Measurements from ENCODE around the gene TFF1.

Gene TFF1

GRCh38 chr21:42353623-42354022, 12.7 kb downstream of the TFF1 start:
- Histone ChIP-seq H3K4me3 (ENCODE audit: insufficient read depth in 1 of 2, low read depth in 1 of 2, low read length in 2 of 2) (no peak overlapping the region), H3K79me1 (replicated peaks; ENCODE audit: low read length, poor library complexity, severe bottlenecking) (no peaks in the 10 kb centered on the region), H2BK12ac (ENCODE audit: low read length in 2 of 2) (no peak overlapping the region), H2AFZ (ENCODE audit: low read depth, low read length) (no peak overlapping the region), H3K4me1 (ENCODE audit: control insufficient read depth, insufficient read depth, low read depth, low read length) (peaks cover 4% of the 10 kb centered on the region), H3K9me3 (ENCODE audit: control insufficient read depth, low read length) (peaks cover 6% of the 10 kb centered on the region), H3K9ac (ENCODE audit: low read length) (no peak overlapping the region), H2BK5ac (ENCODE audit: low read depth, low read length, poor library complexity, severe bottlenecking) (no peak overlapping the region), H2BK120ac (ENCODE audit: low read depth, low read length) (no peak overlapping the region), H3K4ac (ENCODE audit: low read depth in 1 of 2, low read length in 2 of 2) (no peak overlapping the region), H3K14ac (ENCODE audit: low read length in 2 of 2) (no peak overlapping the region), H2AK5ac (ENCODE audit: low read length, severe bottlenecking) (no peak overlapping the region), H3K23ac (ENCODE audit: low read length in 2 of 2) (no peak overlapping the region), H2BK15ac (ENCODE audit: low read depth, poor library complexity, severe bottlenecking) (no peak overlapping the region), H3K4me2 (ENCODE audit: low read length, poor library complexity, severe bottlenecking) (no peak overlapping the region), H4K8ac (ENCODE audit: low read length) (no peak overlapping the region), H3K36me3 (ENCODE audit: control insufficient read depth in 1 of 2, insufficient read depth in 2 of 2, low read depth in 1 of 2, low read length in 2 of 2) (no peaks in the 10 kb centered on the region), H4K91ac (ENCODE audit: low read length) (no peak overlapping the region), H3K18ac (ENCODE audit: low read depth in 1 of 2, low read length in 2 of 2) (no peak overlapping the region), H3K27me3 (ENCODE audit: control insufficient read depth in 1 of 2, insufficient read depth in 1 of 2, low read length in 2 of 2) (peaks cover 7 to 13% of the 10 kb centered on the region in 2 experiments), H3K27ac (ENCODE audit: low read length, poor library complexity, severe bottlenecking) (no peak overlapping the region)
- DNase-seq, result no peak
- WGBS, result 77% methylated on average over 5 of the region's 5 CpGs

DNA sequence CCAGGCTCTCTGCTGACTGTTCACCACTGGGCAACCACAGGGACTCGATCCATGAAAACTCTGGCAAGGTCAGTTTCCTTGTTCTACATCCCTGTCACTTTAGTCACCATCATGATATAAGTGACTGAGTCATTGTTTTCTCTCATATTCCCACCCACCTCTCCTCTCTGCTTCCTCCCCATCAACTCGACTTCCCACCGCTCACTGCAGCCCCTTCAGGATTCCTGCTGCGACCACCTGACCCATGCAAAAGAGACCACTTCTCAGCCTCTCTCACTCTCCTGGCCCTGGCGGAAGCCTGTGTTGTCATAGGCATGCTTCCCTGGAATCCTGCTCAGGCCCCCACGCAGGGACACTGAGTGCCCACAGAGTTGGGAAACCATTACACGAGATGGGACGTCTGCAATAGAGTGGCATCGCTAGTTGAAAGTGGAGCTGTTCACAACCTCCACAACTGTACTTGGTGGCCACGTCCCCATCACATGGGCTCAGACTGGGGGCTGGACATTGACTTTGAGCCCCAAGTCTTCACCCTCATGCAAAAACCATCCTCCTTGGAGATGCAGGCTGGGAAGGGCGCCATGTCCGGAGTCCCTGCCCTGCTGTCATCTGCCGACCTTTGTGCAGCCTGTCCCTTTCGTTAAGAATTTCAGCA, 13.8 kb downstream of the TFF1 start:
- 82% methylated on average over 14 of the region's 14 CpGs for WGBS
- Histone ChIP-seq H3K27me3 (ENCODE audit: control insufficient read depth in 1 of 2, insufficient read depth in 1 of 2, low read length in 2 of 2) (peaks cover 7 to 13% of the 10 kb centered on the region in 2 experiments), H3K79me1 (replicated peaks; ENCODE audit: low read length, poor library complexity, severe bottlenecking) (no peaks in the 10 kb centered on the region), H3K36me3 (ENCODE audit: control insufficient read depth in 1 of 2, insufficient read depth in 2 of 2, low read depth in 1 of 2, low read length in 2 of 2) (no peaks in the 10 kb centered on the region), H2AK5ac (ENCODE audit: low read length, severe bottlenecking) (no peak overlapping the region), H3K9me3 (ENCODE audit: control insufficient read depth, low read length) (peaks cover 6% of the 10 kb centered on the region), H3K4me2 (ENCODE audit: low read length, poor library complexity, severe bottlenecking) (no peak overlapping the region), H2BK15ac (ENCODE audit: low read depth, poor library complexity, severe bottlenecking) (no peak overlapping the region), H3K23ac (ENCODE audit: low read length in 2 of 2) (no peak overlapping the region), H2BK12ac (ENCODE audit: low read length in 2 of 2) (no peak overlapping the region), H3K4ac (ENCODE audit: low read depth in 1 of 2, low read length in 2 of 2) (no peak overlapping the region), H4K8ac (ENCODE audit: low read length) (no peak overlapping the region), H2AFZ (ENCODE audit: low read depth, low read length) (no peak overlapping the region), H2BK120ac (ENCODE audit: low read depth, low read length) (no peak overlapping the region), H3K14ac (ENCODE audit: low read length in 2 of 2) (no peak overlapping the region), H3K9ac (ENCODE audit: low read length) (no peak overlapping the region), H3K4me1 (ENCODE audit: control insufficient read depth, insufficient read depth, low read depth, low read length) (peaks cover 4% of the 10 kb centered on the region), H3K4me3 (ENCODE audit: insufficient read depth in 1 of 2, low read depth in 1 of 2, low read length in 2 of 2) (no peak overlapping the region), H3K27ac (ENCODE audit: low read length, poor library complexity, severe bottlenecking) (no peak overlapping the region), H2BK5ac (ENCODE audit: low read depth, low read length, poor library complexity, severe bottlenecking) (no peak overlapping the region), H4K91ac (ENCODE audit: low read length) (no peak overlapping the region), H3K18ac (ENCODE audit: low read depth in 1 of 2, low read length in 2 of 2) (no peak overlapping the region)
- DNase-seq, result no peak

- no peak overlapping the region for H3K9ac ChIP-seq (ENCODE audit: low read length)
- H3K27ac ChIP-seq (ENCODE audit: low read length, poor library complexity, severe bottlenecking), result no peak overlapping the region
- H2AFZ ChIP-seq (ENCODE audit: low read depth, low read length), result no peak overlapping the region
- no peaks in the 10 kb centered on the region for H3K36me3 ChIP-seq (ENCODE audit: control insufficient read depth in 1 of 2, insufficient read depth in 2 of 2, low read depth in 1 of 2, low read length in 2 of 2)
- H3K4me3 ChIP-seq (ENCODE audit: insufficient read depth in 1 of 2, low read depth in 1 of 2, low read length in 2 of 2), result no peak overlapping the region
- H3K4me2 ChIP-seq (ENCODE audit: low read length, poor library complexity, severe bottlenecking), result no peak overlapping the region
- H3K23ac ChIP-seq (ENCODE audit: low read length in 2 of 2), result no peak overlapping the region
- H3K4ac ChIP-seq (ENCODE audit: low read depth in 1 of 2, low read length in 2 of 2), result no peak overlapping the region
- no peak overlapping the region for H2BK15ac ChIP-seq (ENCODE audit: low read depth, poor library complexity, severe bottlenecking)
- no peak overlapping the region for H4K91ac ChIP-seq (ENCODE audit: low read length)
- peaks cover 6% of the 10 kb centered on the region for H3K9me3 ChIP-seq (ENCODE audit: control insufficient read depth, low read length)
- no peak overlapping the region for H2BK12ac ChIP-seq (ENCODE audit: low read length in 2 of 2)
- H3K18ac ChIP-seq (ENCODE audit: low read depth in 1 of 2, low read length in 2 of 2), result no peak overlapping the region
- no peak overlapping the region for H3K14ac ChIP-seq (ENCODE audit: low read length in 2 of 2)
- H2BK120ac ChIP-seq (ENCODE audit: low read depth, low read length), result no peak overlapping the region
- DNase-seq, result no peak
- no peak overlapping the region for H2BK5ac ChIP-seq (ENCODE audit: low read depth, low read length, poor library complexity, severe bottlenecking)
- no peaks in the 10 kb centered on the region for H3K79me1 ChIP-seq (replicated peaks; ENCODE audit: low read length, poor library complexity, severe bottlenecking)
- H4K8ac ChIP-seq (ENCODE audit: low read length), result no peak overlapping the region
- H3K4me1 ChIP-seq (ENCODE audit: control insufficient read depth, insufficient read depth, low read depth, low read length), result peaks cover 4% of the 10 kb centered on the region
- 57% methylated on average over 11 of the region's 11 CpGs for WGBS
- H3K27me3 ChIP-seq (ENCODE audit: control insufficient read depth in 1 of 2, insufficient read depth in 1 of 2, low read length in 2 of 2), result peaks cover 10 to 14% of the 10 kb centered on the region in 2 experiments
- no peak overlapping the region for H2AK5ac ChIP-seq (ENCODE audit: low read length, severe bottlenecking)
Measured at GRCh38 chr21:42351626-42352440, 14.5 kb downstream of the TFF1 start.

- H2BK12ac ChIP-seq (ENCODE audit: low read length in 2 of 2), result no peak within 1 kb of the TSS
- H3K4me1 ChIP-seq (ENCODE audit: control insufficient read depth, insufficient read depth, low read depth, low read length), result peaks cover 4% of the 10 kb centered on the region
- no peak within 1 kb of the TSS for H3K4me2 ChIP-seq (ENCODE audit: low read length, poor library complexity, severe bottlenecking)
- no peak within 1 kb of the TSS for H3K4ac ChIP-seq (ENCODE audit: low read depth in 1 of 2, low read length in 2 of 2)
- no peak within 1 kb of the TSS for H2AK5ac ChIP-seq (ENCODE audit: low read length, severe bottlenecking)
- H3K27me3 ChIP-seq (ENCODE audit: control insufficient read depth in 1 of 2, insufficient read depth in 1 of 2, low read length in 2 of 2), result peaks cover 10 to 13% of the 10 kb centered on the region in 2 experiments
- 85% methylated on average over 13 of the region's 13 CpGs for WGBS
- H3K36me3 ChIP-seq (ENCODE audit: control insufficient read depth in 1 of 2, insufficient read depth in 2 of 2, low read depth in 1 of 2, low read length in 2 of 2), result no peaks in the 10 kb centered on the region
- H3K79me1 ChIP-seq (replicated peaks; ENCODE audit: low read length, poor library complexity, severe bottlenecking), result no peaks in the 10 kb centered on the region
- no peak within 1 kb of the TSS for H3K14ac ChIP-seq (ENCODE audit: low read length in 2 of 2)
- no peak within 1 kb of the TSS for H3K9ac ChIP-seq (ENCODE audit: low read length)
- H2BK15ac ChIP-seq (ENCODE audit: low read depth, poor library complexity, severe bottlenecking), result no peak within 1 kb of the TSS
- DNase-seq, result no peak
- H3K4me3 ChIP-seq (ENCODE audit: insufficient read depth in 1 of 2, low read depth in 1 of 2, low read length in 2 of 2), result no peak within 1 kb of the TSS
- no peak within 1 kb of the TSS for H3K18ac ChIP-seq (ENCODE audit: low read depth in 1 of 2, low read length in 2 of 2)
- no peak within 1 kb of the TSS for H3K27ac ChIP-seq (ENCODE audit: low read length, poor library complexity, severe bottlenecking)
- no peak within 1 kb of the TSS for H4K91ac ChIP-seq (ENCODE audit: low read length)
- H2AFZ ChIP-seq (ENCODE audit: low read depth, low read length), result no peak within 1 kb of the TSS
- H3K9me3 ChIP-seq (ENCODE audit: control insufficient read depth, low read length), result peaks cover 6% of the 10 kb centered on the region
- H2BK120ac ChIP-seq (ENCODE audit: low read depth, low read length), result no peak within 1 kb of the TSS
- no peak within 1 kb of the TSS for H2BK5ac ChIP-seq (ENCODE audit: low read depth, low read length, poor library complexity, severe bottlenecking)
- no peak within 1 kb of the TSS for H3K23ac ChIP-seq (ENCODE audit: low read length in 2 of 2)
- H4K8ac ChIP-seq (ENCODE audit: low read length), result no peak within 1 kb of the TSS
Measured at GRCh38 chr21:42350927-42351426, 15.4 kb downstream of the TFF1 start, which contains the start of gene TFF2. Gene TFF2 (minus strand): TSS chr21:42350994. CDS start chr21:42350957, 37 bp downstream.
